H1 (cell line): ENCODE results near the gene CTAG1A. TPM values are rescaled to one million over a fixed set of nuclear protein-coding genes. Genes with fewer than 3 reads are reported as not detected.

Experiments
- CHD7 ChIP-seq: fragments of 300-600 bp; sonication (generic); IDR thresholded peaks from 2 replicates; pipeline ENCODE4 v1.7.1; 2012; ENCODE audit warnings: low read length, moderate library complexity, mild to moderate bottlenecking, inconsistent platforms; ENCODE audit not compliant: insufficient replicate concordance
- polyA plus RNA-seq, 7 experiments: library from polyadenylated mRNA; depleted of rRNA in 3 of 7; stranded (reverse) in 5 of 7; unstranded in 2 of 7; fragments of >200 nt in 5 of 7; fragments of 200-250 nt in 2 of 7; gene quantifications; 1 replicate in 5 of 7; 2 replicates in 1 of 7; 4 replicates in 1 of 7; pipeline versions ENCODE4 v1.2.1 to v1.2.3, GENCODE V29; 2011 to 2013; ENCODE audit warnings: missing spikeins in 2 of 7, mixed read lengths in 2 of 7
- total RNA-seq: library from RNA; stranded (reverse); fragmentation: NEBNext Ultra II Directional; extraction: Animal tissue kit (Norgen Biotek cat#: 25700); gene quantifications from 2 replicates; pipeline ENCODE4 v1.2.1, GENCODE V29; 2021

Gene CTAG1A
- total and polyA plus RNA-seq, 2 of the 8 experiments (the other 6 are each of a cell fraction or from before 2014, with no cell fraction given): not detected

- no peak for TF ChIP-seq CHD7
Measured at GRCh38 chrX:154535892-154536291, 49.0 kb upstream of the CTAG1A start (continued).
